Chondrocyte (in vitro differentiated cells): Measurements from ENCODE around the gene LRPAP1. TPM values are rescaled to one million over a fixed set of nuclear protein-coding genes. Genes with fewer than 3 reads are reported as not detected.

Experiments used
- DNase-seq: peaks from one replicate; pipeline ENCODE4 v3.0.0; 2021; ENCODE audit warnings: mixed read lengths, low spot score
- H3K27ac Mint-ChIP-seq: one replicate; pipeline ENCODE4 v1.8.0; 2021; ENCODE audit warnings: mild to moderate bottlenecking, moderate library complexity, mixed read lengths; ENCODE audit not compliant: unreplicated experiment
- H3K27me3 Mint-ChIP-seq: 2 replicates; pipeline ENCODE4 v1.8.0; 2021; ENCODE audit warnings: low read depth, mixed read lengths
- H3K36me3 Mint-ChIP-seq: 2 replicates; pipeline ENCODE4 v1.8.0; 2021; ENCODE audit warnings: low read depth, mixed read lengths
- H3K4me1 Mint-ChIP-seq: 2 replicates; pipeline ENCODE4 v1.8.0; 2021; ENCODE audit warnings: low read depth, mild to moderate bottlenecking, mixed read lengths
- H3K4me3 Mint-ChIP-seq: one replicate; pipeline ENCODE4 v1.8.0; 2021; ENCODE audit warnings: mild to moderate bottlenecking, moderate library complexity, mixed read lengths; ENCODE audit not compliant: unreplicated experiment
- H3K9me3 Mint-ChIP-seq: 2 replicates; pipeline ENCODE4 v1.8.0; 2021; ENCODE audit warnings: low read depth, mixed read lengths
- CTCF ChIP-seq: fragments of 200-600 bp; sonication (generic); IDR thresholded peaks from 2 replicates; pipeline ENCODE4 v1.5.0; 2021; ENCODE audit warnings: antibody characterized with exemption, mild to moderate bottlenecking, moderate library complexity
- total RNA-seq: library from RNA; stranded (reverse); gene quantifications from 3 replicates; pipeline ENCODE4 v1.2.1, GENCODE V29; 2021

Gene LRPAP1
- total RNA-seq, 1 donor from 2014 or later, result 135 TPM

GRCh38 chr4:3479358-3480101 is 52.7 kb downstream of the LRPAP1 start:
- TF ChIP-seq CTCF, result no peak
- DNase-seq, result no peak
- Mint-ChIP-seq H3K36me3 (no peaks in the 10 kb centered on the region), H3K4me1 (peaks cover 2% of the 10 kb centered on the region), H3K27me3 (peaks cover 3% of the 10 kb centered on the region), H3K27ac (no peak overlapping the region), H3K4me3 (no peak overlapping the region), H3K9me3 (no peaks in the 10 kb centered on the region)

GRCh38 chr4:3478446-3479357 is 53.5 kb downstream of the LRPAP1 start:
- no peak overlapping the region for H3K4me3 Mint-ChIP-seq
- H3K27me3 Mint-ChIP-seq, result peaks cover 3% of the 10 kb centered on the region
- TF ChIP-seq CTCF, result no peak
- no peak for DNase-seq
- H3K36me3 Mint-ChIP-seq, result no peaks in the 10 kb centered on the region
- no peaks in the 10 kb centered on the region for H3K9me3 Mint-ChIP-seq
- no peak overlapping the region for H3K27ac Mint-ChIP-seq
- peaks cover 2% of the 10 kb centered on the region for H3K4me1 Mint-ChIP-seq

- no peaks in the 10 kb centered on the region for H3K36me3 Mint-ChIP-seq
- no peak overlapping the region for H3K4me3 Mint-ChIP-seq
- no peak for DNase-seq
- H3K27me3 Mint-ChIP-seq, result peaks cover 3% of the 10 kb centered on the region
- TF ChIP-seq CTCF, result no peak
- H3K4me1 Mint-ChIP-seq, result peaks cover 2% of the 10 kb centered on the region
- H3K27ac Mint-ChIP-seq, result no peak overlapping the region
- H3K9me3 Mint-ChIP-seq, result no peaks in the 10 kb centered on the region
Measured at GRCh38 chr4:3477750-3478430, 54.3 kb downstream of the LRPAP1 start.

GRCh38 chr4:3476936-3477749 is 55.1 kb downstream of the LRPAP1 start:
- TF ChIP-seq CTCF, result no peak
- no peaks in the 10 kb centered on the region for H3K36me3 Mint-ChIP-seq
- H3K9me3 Mint-ChIP-seq, result no peaks in the 10 kb centered on the region
- DNase-seq, result no peak
- no peak overlapping the region for H3K4me3 Mint-ChIP-seq
- peaks cover 3% of the 10 kb centered on the region for H3K27me3 Mint-ChIP-seq
- peaks cover 2% of the 10 kb centered on the region for H3K4me1 Mint-ChIP-seq
- H3K27ac Mint-ChIP-seq, result no peak overlapping the region
